Ectodermal cell (in vitro differentiated cells): ENCODE measurements around the gene SPINK7. TPM values are rescaled to one million over a fixed set of nuclear protein-coding genes. Genes with fewer than 3 reads are reported as not detected.
"Not testable (repeated sequence)": the region's sequence is repeated elsewhere in the genome, so short reads cannot be mapped to it uniquely, and the experiment has no call there.

Experiments
- H3K27ac ChIP-seq: 2 replicates; pipeline ENCODE4 v1.7.0; 2013; ENCODE audit warnings: mild to moderate bottlenecking, low read depth, low read length; ENCODE audit not compliant: insufficient read depth, poor library complexity, severe bottlenecking
- H3K27me3 ChIP-seq: 2 replicates; pipeline ENCODE4 v1.7.0; 2013; ENCODE audit warnings: mild to moderate bottlenecking, low read length; ENCODE audit not compliant: insufficient read depth, control insufficient read depth, poor library complexity, severe bottlenecking
- H3K36me3 ChIP-seq: one replicate; pipeline ENCODE4 v1.7.0; 2013; ENCODE audit warnings: low read length; ENCODE audit not compliant: control insufficient read depth, insufficient read depth
- H3K4me1 ChIP-seq: one replicate; pipeline ENCODE4 v1.7.0; 2013; ENCODE audit warnings: low read length; ENCODE audit not compliant: control insufficient read depth, insufficient read depth
- H3K4me3 ChIP-seq: 2 replicates; pipeline ENCODE4 v1.7.0; 2013; ENCODE audit warnings: low read depth, low read length, control low read depth; ENCODE audit not compliant: insufficient read depth
- H3K9me3 ChIP-seq: 2 replicates; pipeline ENCODE4 v1.7.0; 2013; ENCODE audit warnings: mild to moderate bottlenecking, low read length, moderate library complexity; ENCODE audit not compliant: control insufficient read depth
- WGBS, 2 experiments: methylation state at CpG; one replicate each; pipeline ENCODE4 v1.1.7; 2013; ENCODE audit warnings: missing lambda C conversion rate in 2 of 2; 5-methylcytosine and 5-hydroxymethylcytosine counted together
- polyA plus RNA-seq, 4 experiments: library from polyadenylated mRNA; stranded (reverse); fragments of 50-300 nt; gene quantifications; one replicate each; pipeline ENCODE4 v1.2.3, GENCODE V29; 2013

Gene SPINK7
- not detected for polyA plus RNA-seq (2013, experiment 1 of 4)
- not detected for polyA plus RNA-seq (2013, experiment 2 of 4)
- polyA plus RNA-seq (2013, experiment 3 of 4), result not detected
- polyA plus RNA-seq (2013, experiment 4 of 4), result not detected

DNA sequence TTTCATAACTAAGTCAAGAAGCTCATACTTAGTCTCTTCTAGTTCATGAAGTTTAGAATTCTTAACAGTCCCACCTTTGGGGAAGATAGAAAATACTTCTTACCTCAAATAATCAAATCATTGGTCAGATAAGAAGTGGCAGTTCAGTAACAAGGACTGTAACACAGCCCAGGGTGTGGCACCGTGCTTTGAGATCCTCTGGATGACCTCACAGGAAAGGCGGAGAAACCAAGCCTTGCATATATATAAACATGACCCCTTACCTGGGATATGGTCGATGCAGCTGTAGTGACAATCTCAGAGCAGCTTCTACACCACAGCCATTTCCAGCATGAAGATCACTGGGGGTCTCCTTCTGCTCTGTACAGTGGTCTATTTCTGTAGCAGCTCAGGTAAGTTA is at the start of gene SPINK7:
SPINK7 (plus strand) TSS at position 271 of the 400 bp plus-strand sequence; CDS start at position 332, 61 bp downstream.
- Histone ChIP-seq H3K27ac (no peak within 1 kb of the TSS), H3K4me3 (no peak within 1 kb of the TSS)
- whole genome bisulfite sequencing, 2 experiments, result 80 to 85% methylated on average over 3 of the region's 3 CpGs

GRCh38 chr5:148267962-148268361 is 44.3 kb upstream of the SPINK7 start:
- no peaks in the 10 kb centered on the region for H3K4me1 ChIP-seq
- no peak overlapping the region for H3K4me3 ChIP-seq
- H3K9me3 ChIP-seq, result no peaks in the 10 kb centered on the region
- no peaks in the 10 kb centered on the region for H3K36me3 ChIP-seq
- no peaks in the 10 kb centered on the region for H3K27me3 ChIP-seq
- H3K27ac ChIP-seq, result no peak overlapping the region
- 92 to 95% methylated on average over 3 of the region's 3 CpGs for WGBS, 2 experiments

More for the DNA sequence above, at the start of gene SPINK7:
- H3K4me1 ChIP-seq, result no peaks in the 10 kb centered on the region
- H3K9me3 ChIP-seq, result no peaks in the 10 kb centered on the region
- H3K36me3 ChIP-seq, result no peaks in the 10 kb centered on the region
- H3K27me3 ChIP-seq, result no peaks in the 10 kb centered on the region

DNA sequence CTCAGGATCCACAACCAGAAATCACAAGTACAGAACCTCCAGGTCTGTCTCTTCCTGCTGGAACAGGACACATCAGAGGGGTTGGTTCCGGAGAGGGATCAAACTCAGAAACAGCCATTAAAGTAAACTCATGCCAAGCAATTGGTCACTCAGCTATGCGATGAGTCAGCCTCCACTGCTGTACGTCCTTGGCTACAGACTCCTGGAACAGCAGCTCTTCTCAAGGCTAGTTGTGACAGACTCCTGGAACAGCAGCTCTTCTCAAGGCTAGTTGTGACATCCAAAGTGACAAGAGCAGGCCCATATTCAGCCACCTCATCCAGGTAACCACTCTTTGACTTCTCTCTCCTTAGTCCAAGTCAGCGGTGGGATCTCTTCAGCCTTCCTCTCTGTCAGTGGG is 43.7 kb upstream of the SPINK7 start, which contains the start of gene SPINK13:
SPINK13 (plus strand) TSS at position 229 of the 400 bp plus-strand sequence. CDS start 1,279 bp downstream, outside the sequence.
- H3K27ac ChIP-seq, result no peak within 1 kb of the TSS
- 93% methylated on average over 4 of the region's 4 CpGs for WGBS, 2 experiments
- no peaks in the 10 kb centered on the region for H3K9me3 ChIP-seq
- no peaks in the 10 kb centered on the region for H3K36me3 ChIP-seq
- no peak within 1 kb of the TSS for H3K4me3 ChIP-seq
- no peaks in the 10 kb centered on the region for H3K4me1 ChIP-seq
- no peaks in the 10 kb centered on the region for H3K27me3 ChIP-seq

DNA sequence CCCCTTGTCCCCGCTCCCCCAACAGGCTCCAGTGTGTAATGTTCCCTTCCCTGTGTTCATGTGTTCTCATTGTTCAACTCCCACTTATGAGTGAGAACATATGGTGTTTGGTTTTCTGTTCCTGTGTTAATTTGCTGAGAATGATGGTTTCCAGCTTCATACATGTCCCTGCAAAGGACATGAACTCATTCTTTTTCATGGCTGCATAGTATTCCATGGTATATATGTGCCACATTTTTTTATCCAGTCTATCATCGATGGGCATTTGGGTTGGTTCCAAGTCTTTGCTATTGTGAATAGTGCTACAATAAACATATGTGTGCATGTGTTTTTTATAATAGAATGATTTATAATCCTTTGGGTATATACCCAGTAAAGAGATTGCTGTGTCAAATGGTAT is 37.1 kb upstream of the SPINK7 start:
- not testable (repeated sequence) for H3K27ac ChIP-seq, H3K9me3 ChIP-seq, H3K4me1 ChIP-seq, H3K4me3 ChIP-seq, H3K36me3 ChIP-seq, H3K27me3 ChIP-seq
- 82 to 89% methylated on average over 2 of the region's 2 CpGs for WGBS, 2 experiments

DNA sequence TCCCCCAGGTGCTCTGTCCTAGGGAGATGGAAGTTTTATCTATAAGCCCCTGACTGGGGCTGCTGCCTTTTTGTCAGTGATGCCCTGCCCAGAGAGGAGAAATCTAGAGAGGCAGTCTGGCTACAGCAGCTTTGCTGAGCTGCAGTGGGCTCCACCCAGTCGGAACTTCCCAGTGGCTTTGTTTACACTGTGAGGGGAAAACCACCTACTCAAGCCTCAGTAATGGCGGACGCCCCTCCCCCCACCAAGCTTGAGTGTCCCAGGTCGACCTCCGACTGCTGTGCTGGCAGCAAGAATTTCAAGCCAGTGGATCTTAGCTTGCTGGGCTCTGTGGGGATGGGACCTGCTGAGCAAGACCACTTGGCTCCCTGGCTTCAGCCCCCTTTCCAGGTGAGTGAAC is 31.3 kb upstream of the SPINK7 start:
- not testable (repeated sequence) for H3K9me3 ChIP-seq, H3K4me3 ChIP-seq, H3K4me1 ChIP-seq, H3K27ac ChIP-seq, H3K27me3 ChIP-seq, H3K36me3 ChIP-seq
- 31 to 38% methylated on average over 5 of the region's 5 CpGs for WGBS, 2 experiments

DNA sequence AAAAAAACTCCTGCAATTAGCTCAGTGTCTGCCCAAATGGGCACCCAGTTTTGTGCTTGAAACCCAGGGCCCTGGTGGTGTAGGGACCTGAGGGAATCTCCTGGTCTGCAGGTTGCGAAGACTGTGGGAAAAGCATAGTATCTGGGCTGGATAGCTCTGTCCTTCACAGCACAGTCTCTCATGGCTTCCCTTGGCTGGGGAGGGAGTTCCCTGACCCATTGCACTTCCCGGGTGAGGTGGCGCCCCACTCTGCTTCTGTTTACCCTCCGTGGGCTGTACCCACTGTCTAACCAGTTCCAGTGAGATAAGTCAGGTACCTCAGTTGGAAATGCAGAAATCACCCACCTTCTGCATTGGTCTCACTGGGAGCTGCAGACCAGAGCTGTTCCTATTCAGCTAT is 30.9 kb upstream of the SPINK7 start:
- H3K27me3 ChIP-seq, H3K36me3 ChIP-seq, H3K4me3 ChIP-seq, H3K4me1 ChIP-seq, H3K9me3 ChIP-seq, H3K27ac ChIP-seq: not testable (repeated sequence)
- 90 to 92% methylated on average over 4 of the region's 4 CpGs for WGBS, 2 experiments

- H3K27ac ChIP-seq, result no peak overlapping the region
- H3K36me3 ChIP-seq, result no peaks in the 10 kb centered on the region
- H3K27me3 ChIP-seq, result no peaks in the 10 kb centered on the region
- H3K4me3 ChIP-seq, result no peak overlapping the region
- no peaks in the 10 kb centered on the region for H3K4me1 ChIP-seq
- no peaks in the 10 kb centered on the region for H3K9me3 ChIP-seq
- 39 to 54% methylated on average over 4 to 5 of the region's 6 CpGs for WGBS, 2 experiments
Observed at GRCh38 chr5:148290271-148291195, 21.7 kb upstream of the SPINK7 start.

DNA sequence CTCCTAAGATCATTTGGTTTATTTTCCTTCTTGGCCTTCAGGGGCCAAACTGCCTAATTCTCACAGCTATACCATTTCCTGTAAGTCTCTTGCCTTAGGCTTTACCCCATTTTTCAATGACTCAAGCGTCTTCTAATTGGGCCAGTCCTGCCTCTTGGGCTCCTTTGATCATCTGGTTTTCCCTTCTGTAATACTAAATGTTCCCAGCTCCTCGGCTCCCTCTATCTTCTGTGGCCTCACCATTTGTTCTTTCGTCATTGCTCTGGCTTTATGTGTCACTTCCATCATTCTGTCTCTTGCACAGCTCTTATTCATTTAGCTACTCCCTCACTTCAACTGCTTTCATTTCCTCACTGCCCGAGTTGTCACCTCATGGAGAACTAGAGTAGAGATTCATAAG is 14.5 kb upstream of the SPINK7 start:
- 77 to 83% methylated on average over 4 of the region's 4 CpGs for WGBS, 2 experiments
- no peaks in the 10 kb centered on the region for H3K27me3 ChIP-seq
- H3K27ac ChIP-seq, result no peak overlapping the region
- no peaks in the 10 kb centered on the region for H3K9me3 ChIP-seq
- no peaks in the 10 kb centered on the region for H3K4me1 ChIP-seq
- no peak overlapping the region for H3K4me3 ChIP-seq
- no peaks in the 10 kb centered on the region for H3K36me3 ChIP-seq

DNA sequence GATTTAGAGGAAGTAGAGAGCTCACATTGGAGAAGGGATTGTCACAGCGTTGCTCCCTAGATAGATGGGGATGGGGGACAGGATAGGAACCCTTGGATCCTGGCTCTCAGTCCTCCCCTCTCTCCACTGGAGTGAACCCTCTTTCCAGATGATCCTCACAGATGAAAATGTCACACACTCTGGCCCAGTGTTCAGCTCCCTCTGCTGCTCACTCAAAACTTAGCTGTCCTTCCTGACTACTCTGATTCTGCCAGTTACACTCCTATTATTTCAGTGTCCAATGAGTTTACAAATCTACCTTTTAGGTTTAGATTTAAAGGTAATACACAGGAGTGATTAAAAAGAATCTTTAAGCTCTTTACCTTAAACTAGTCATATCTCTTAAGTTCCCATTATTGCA is 5.8 kb upstream of the SPINK7 start:
- Histone ChIP-seq H3K27ac (no peak overlapping the region), H3K9me3 (no peaks in the 10 kb centered on the region)
- 85 to 89% methylated on average over 1 of the region's 1 CpG for WGBS, 2 experiments

DNA sequence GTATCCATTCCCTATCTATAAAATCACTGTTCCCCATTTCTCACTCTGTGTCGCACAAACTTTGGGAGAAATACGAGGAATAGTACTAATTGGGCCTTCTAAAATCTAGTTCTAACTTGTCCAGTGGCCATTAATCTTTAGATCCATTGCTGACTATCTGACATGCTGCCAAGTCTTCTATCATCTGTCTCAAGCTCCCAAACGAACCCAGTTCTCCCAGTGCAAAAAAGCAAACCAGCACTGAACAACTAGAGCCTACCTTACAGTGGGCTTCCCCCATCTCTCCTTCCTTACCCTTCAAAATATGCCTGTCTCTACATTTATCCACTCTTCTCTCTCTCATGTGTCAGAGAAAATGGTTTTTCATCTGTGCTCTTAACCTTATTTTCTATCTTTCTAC is 3.2 kb upstream of the SPINK7 start:
- H3K27ac ChIP-seq, result no peak overlapping the region
- H3K9me3 ChIP-seq, result no peaks in the 10 kb centered on the region
- H3K4me1 ChIP-seq, result peaks cover 5% of the 10 kb centered on the region
- no peak overlapping the region for H3K4me3 ChIP-seq
- no peaks in the 10 kb centered on the region for H3K27me3 ChIP-seq
- 85 to 94% methylated on average over 3 of the region's 3 CpGs for WGBS, 2 experiments
- H3K36me3 ChIP-seq, result no peaks in the 10 kb centered on the region

More for the DNA sequence above, 5.8 kb upstream of the SPINK7 start:
- Histone ChIP-seq H3K27me3 (no peaks in the 10 kb centered on the region), H3K4me3 (no peak overlapping the region), H3K4me1 (peaks cover 5% of the 10 kb centered on the region), H3K36me3 (no peaks in the 10 kb centered on the region)
